ENCODE data around the gene DOCK8.
A peak's percentile ranks its signal among the peaks of the same experiment; 100 is the strongest.

Gene DOCK8

DNA sequence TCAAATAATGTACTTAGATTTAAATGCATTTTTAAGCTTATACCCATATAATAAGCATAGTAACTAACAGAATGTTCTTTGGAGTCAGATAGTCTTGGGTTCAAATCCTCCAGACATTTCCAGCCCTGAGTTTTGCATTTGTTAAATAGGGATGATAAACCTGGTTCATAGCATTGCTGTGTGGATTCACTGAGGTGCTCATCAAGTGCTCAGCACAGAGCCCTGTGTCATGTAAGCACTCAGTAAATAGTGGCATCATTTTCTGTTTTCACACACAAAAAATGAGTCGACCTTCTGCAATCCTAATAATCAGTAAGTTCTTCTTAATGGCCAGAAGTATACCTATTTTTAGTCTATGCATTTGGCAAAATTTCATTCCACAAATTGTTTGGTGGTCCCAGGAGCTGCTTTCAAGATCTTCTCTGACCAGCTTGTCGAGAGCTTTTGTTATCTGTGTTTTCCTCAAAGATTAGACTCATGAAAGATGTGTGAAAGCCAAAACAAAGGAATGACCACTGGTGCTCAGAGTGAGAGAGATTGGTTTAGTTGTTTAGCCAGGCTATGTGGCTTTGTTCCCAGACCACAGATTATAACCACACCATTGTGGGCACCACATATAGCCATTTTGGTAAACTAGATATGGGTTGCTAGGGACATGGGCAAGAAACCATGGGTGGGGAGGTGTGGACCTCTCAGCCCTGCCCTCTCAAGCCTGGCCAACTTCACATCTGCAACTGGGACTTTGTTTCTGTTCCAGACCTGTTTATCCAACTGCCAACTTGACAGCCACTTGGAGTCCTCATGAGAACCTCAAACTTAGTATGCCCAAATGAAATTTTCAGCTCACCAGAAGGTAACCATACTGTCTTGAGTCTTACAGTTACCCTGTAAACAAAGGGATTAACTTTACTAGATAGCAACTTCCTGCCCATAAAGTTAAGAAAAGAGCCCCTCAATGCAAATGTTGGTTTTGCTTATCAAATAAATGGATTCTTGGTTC, 45.0 kb downstream of the DOCK8 start:
- DNase-seq, result peak; percentile 38
- in situ Hi-C loops (cut with MboI; ENCODE audit: low pct_unique_long_range_greater_than_20kb, low sequenced_read_pairs), result no loop called here

- DNase-seq, result no peak
- in situ Hi-C loops (cut with MboI; ENCODE audit: low pct_unique_long_range_greater_than_20kb, low sequenced_read_pairs), result no loop called here
Observed at GRCh38 chr9:264231-264630, 49.6 kb downstream of the DOCK8 start.

DNA sequence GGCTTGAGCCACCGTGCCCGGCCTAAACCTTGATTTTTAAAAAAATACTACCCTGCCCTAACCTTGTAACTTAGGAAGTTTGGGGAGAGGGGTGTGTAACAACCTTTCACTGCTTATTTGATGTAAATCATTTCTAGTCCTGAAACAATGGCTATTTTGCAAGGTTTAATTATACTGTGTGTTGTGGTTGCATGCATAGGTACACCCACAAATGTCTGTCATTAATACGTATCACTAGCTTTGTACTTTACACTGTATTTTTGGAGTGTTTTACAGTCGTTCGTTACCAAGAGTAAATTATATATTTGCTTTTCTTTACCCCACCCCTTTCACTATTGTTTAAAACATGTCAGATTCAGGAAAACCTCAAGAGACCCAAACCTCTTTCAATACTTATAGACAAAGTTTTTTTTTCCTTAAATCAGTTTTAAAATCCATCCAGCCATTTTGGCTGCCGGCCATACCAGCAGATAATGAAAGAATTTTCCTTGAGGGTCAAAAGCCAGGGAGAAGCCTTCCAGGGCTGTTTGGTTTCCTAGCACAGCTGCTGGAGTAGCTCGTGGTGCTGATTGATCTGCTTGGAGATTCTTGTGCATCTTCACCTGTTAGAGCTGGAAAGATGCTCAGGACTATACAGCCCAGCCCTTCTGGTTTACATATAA, 50.7 kb downstream of the DOCK8 start:
- in situ Hi-C loops (cut with MboI; ENCODE audit: low pct_unique_long_range_greater_than_20kb, low sequenced_read_pairs), result no loop called here
- no peak for DNase-seq

- no peak for DNase-seq
- in situ Hi-C loops (cut with MboI; ENCODE audit: low pct_unique_long_range_greater_than_20kb, low sequenced_read_pairs), result no loop called here
Observed at GRCh38 chr9:266228-266627, 51.6 kb downstream of the DOCK8 start.

DNA sequence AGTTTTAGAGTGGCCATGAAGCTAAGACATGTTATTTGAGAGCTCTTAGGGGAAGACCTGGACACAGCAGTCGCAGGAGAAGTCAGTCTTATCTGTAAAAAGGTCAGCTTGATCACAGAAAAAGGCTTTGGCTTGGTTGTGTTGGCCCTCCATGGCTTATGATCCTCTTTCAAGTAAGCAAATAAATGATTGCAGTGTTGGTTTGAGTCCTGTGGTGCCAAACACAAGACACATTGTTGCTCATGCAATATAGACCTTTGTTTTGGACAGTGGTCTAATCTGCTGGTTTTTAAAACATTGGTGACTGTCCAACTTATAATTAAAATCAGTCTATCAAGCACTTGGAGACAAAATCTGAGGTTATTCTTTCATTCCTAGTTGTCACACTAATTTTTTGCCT, 54.0 kb downstream of the DOCK8 start:
- DNase-seq, result no peak
- in situ Hi-C loops (cut with MboI; ENCODE audit: low pct_unique_long_range_greater_than_20kb, low sequenced_read_pairs), result no loop called here

DNA sequence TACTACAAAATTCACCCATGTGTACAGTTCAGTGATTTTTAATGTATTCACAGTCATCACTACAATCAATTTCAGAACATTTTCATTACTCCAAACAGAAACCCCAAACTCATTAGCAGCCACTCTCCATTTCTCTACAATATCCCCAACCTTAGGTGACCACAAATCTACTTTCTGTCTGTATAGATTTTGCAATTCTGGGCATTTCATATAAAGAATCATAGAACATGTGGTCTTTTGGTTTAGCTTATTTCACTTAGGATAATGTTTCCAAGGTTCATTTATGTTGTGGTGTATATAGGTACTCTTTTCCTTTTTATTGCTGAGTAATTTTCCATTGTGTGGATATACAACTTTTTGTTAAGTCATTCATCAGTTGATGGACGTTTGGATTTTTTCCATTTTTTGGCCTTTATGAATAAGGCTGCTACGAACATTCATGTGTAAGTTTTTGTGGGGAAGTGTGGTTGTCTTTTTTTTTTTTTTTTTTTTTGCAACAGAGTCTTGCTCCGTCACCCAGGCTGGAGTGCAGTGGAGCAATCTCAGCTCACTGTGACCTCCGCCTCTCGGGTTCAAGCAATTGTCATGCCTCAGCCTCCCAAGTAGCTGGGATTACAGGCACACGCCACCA, 54.5 kb downstream of the DOCK8 start:
- no peak for DNase-seq
- in situ Hi-C loops (cut with MboI; ENCODE audit: low pct_unique_long_range_greater_than_20kb, low sequenced_read_pairs), result no loop called here

GRCh38 chr9:270657-271237, 56.1 kb downstream of the DOCK8 start:
- no peak for DNase-seq
- in situ Hi-C loops (cut with MboI; ENCODE audit: low pct_unique_long_range_greater_than_20kb, low sequenced_read_pairs), result no loop called here

GRCh38 chr9:272251-273213, 57.9 kb downstream of the DOCK8 start:
- in situ Hi-C loops (cut with MboI; ENCODE audit: low pct_unique_long_range_greater_than_20kb, low sequenced_read_pairs), result no loop called here
- DNase-seq, result peak; percentile 94

DNA sequence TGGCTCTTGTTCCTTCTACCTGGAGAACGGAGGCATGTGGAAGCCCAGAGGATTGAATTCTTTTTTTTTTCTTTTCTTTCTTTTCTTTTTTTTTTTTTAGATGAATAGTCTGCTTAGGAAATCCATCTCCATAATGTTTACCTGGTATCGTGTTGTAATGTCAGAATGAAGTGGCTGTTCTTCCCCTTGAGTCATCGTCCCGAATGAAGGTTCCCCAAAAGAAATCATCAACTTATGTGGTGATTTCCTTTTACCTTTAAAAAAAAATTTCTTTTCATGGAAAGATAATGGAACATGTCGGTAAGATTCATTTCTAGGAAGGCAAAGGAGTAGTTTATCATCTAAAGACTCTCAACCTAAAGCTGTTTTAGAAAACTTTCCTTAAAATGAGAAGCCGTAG, 59.7 kb downstream of the DOCK8 start:
- DNase-seq, result peak; percentile 32
- in situ Hi-C loops (cut with MboI; ENCODE audit: low pct_unique_long_range_greater_than_20kb, low sequenced_read_pairs), result no loop called here

DNA sequence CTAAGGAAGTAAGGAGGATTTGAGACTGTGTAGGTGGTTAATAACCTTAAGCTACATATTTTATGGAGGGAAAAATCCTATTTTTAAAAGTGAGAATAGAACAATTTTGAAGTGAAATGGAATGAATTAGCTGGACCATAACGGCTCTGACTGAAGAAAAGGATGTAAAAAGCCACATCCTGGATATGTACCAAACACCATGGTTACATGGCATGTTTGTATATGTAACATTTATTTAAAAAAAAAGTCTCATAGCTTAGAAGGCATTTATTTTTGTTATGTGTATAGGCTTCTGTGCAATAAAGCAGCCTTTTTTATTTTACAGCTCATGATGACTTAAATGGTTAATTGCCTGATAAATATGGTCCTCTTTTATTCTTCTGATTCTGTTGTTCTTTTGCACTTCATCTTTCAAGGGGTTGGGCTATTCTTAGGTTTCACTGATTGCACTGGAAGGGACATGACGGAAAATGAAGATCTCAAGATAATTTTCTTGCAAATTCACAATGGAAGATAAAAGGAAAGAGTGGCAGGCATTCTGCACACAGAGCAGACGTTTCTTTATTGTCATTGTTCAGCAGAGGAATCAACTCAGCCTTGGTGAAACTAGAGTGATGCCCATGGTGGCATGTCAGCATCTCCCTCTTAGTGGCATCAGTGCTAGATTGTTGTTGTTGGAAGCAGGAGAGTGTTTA, 63.1 kb downstream of the DOCK8 start:
- in situ Hi-C loops (cut with MboI; ENCODE audit: low pct_unique_long_range_greater_than_20kb, low sequenced_read_pairs), result no loop called here
- peak; percentile 12 for DNase-seq

DNA sequence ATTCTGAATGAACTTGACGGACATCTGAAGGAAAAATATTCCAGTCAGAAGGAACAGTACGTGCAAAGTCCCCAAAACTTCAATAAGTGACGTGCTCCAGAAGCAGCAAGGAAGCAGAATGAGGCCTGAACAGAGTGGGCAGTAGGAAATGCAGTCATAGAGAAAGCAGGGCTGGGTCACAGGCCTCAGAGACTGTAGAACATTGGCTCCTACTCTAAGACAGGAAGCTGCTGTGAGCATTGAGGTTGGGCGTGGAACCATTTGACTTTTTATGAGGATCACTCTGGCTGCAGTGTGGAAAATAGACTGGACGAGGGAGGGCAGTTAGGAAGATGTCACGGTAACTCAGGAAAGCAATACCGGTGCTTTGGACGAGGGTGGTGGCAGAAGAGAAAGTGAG, 64.0 kb downstream of the DOCK8 start:
- peak; percentile 15 for DNase-seq
- in situ Hi-C loops (cut with MboI; ENCODE audit: low pct_unique_long_range_greater_than_20kb, low sequenced_read_pairs), result no loop called here

DNA sequence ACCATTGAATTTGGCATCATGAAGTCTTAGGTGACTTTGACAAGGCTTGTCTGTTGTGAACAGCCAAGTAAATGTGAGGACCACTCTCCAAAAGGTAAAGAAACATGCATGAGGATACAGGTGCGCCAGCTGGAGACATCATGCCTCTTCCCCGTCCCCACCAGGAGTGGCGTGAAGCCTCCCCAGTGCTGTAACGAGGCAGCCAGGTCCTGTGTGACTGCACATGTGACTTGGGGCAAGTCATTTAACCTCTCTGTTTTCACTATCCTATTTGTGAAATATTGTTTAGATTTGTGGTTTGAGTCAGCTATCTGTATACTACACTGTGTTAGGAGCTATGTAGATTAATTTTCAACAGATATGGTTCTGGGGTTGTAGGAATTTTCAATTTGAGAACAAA, 65.0 kb downstream of the DOCK8 start:
- in situ Hi-C loops (cut with MboI; ENCODE audit: low pct_unique_long_range_greater_than_20kb, low sequenced_read_pairs), result no loop called here

DNA sequence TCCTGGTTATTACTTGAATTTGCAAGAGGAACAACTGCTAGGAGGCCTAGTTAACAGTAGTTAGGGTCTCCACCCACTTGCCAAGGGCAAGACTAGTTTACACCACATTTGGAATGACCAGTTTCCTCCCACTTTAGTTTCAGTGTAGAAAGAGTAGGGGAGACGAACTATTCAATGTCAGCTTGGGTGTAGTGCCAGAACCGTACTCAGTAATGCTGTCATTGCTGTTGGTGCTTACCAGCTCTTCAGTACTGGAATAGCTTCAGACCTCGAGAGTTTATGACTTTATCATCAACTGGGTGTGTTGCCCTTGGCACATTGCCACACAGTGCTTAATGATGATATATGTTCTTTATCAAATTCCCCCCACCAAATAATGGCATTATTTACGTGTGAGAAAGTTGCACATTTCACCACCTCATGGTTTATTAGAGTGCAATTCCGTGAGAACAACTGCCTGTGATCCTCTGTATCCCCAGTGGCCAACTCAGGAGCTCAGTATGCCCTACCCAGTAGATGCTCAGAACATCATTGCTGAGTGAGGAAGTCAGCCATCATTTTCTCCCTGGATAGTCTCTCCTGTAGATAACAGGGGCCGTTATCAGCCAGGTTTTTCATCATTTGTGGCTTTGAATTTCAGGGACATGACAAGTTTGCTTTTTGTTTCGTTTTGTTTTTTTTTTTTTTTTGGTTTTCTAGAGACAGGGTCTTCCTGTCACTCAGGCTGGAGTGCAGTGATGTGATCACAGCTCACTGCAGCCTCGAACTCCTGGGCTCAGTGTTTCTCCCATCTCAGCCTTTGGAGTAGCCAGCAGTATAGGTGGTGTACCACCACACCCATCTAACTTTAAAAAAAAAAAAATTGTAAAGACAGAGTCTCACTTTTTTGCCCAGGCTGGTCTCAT, 67.3 kb downstream of the DOCK8 start:
- in situ Hi-C loops (cut with MboI; ENCODE audit: low pct_unique_long_range_greater_than_20kb, low sequenced_read_pairs), result no loop called here
- no peak for DNase-seq

More for the DNA sequence above, 65.0 kb downstream of the DOCK8 start:
- no peak for DNase-seq

- in situ Hi-C loops (cut with MboI; ENCODE audit: low pct_unique_long_range_greater_than_20kb, low sequenced_read_pairs), result no loop called here
- DNase-seq, result no peak
Observed at GRCh38 chr9:286071-286740, 71.5 kb downstream of the DOCK8 start.

DNA sequence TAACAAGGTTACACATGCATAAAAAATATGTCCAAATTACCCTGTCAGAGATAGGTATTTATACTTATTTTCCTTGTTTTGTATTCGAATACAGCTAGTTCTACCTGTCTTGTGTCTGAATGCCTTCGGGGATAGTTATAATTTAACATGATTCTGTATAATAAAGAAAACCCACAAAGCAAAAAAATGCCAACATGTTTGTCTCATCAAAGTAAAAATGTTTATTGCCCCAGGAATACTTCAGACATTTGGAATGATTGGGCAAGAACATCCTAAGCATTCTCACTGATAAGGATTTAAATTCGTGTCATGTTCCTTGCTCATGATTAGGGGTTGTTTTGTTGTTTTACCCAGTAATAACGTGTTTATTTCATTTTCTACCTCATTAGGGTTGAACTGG, 74.5 kb downstream of the DOCK8 start:
- DNase-seq, result no peak
- in situ Hi-C loops (cut with MboI; ENCODE audit: low pct_unique_long_range_greater_than_20kb, low sequenced_read_pairs), result no loop called here

- in situ Hi-C loops (cut with MboI; ENCODE audit: low pct_unique_long_range_greater_than_20kb, low sequenced_read_pairs), result no loop called here
- no peak for DNase-seq
Observed at GRCh38 chr9:292915-293314, 78.2 kb downstream of the DOCK8 start.

DNA sequence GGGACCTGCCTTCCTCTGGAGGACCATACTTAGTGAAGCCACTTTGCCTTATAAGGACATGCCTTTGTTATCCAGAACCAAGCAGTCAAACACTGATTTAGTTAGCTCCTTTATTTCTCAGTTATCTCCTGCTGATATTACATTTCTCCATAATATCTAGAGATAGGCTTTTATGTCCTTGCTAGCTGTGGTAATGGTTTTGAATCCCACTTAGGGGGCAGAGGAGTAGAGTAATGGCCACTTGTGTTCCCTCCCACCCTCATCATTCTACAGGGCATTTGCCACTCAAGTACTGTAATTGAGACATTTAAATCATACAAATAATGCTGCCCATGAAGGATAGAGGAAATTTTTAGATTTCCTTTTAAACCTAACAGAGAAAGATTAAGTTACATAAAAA, 80.9 kb downstream of the DOCK8 start:
- in situ Hi-C loops (cut with MboI; ENCODE audit: low pct_unique_long_range_greater_than_20kb, low sequenced_read_pairs), result no loop called here

More for the DNA sequence above, 80.9 kb downstream of the DOCK8 start:
- DNase-seq, result no peak
